Activated CD4-positive, alpha-beta memory T cell treated with anti-CD3 and anti-CD28 coated beads, Interleukin-2, amount 10 ng/mL, durations not matched to agents 7 days and 5 days (primary cell): Measurements from ENCODE around the gene TSGA10. TPM values are rescaled to one million over a fixed set of nuclear protein-coding genes. Genes with fewer than 3 reads are reported as not detected.
A peak's percentile ranks its signal among the peaks of the same experiment; 100 is the strongest.

ENCODE experiments used
- CTCF ChIA-PET: fragments of 350-600 bp; sonication (Branson Sonifier 250); formaldehyde crosslinking; loops from one replicate; lab custom pipeline; 2021; ENCODE audit warnings: antibody characterized with exemption, inconsistent platforms; lab: Charles Lee
- POLR2A ChIA-PET: fragments of 350-600 bp; sonication (Branson Sonifier 250); formaldehyde crosslinking; loops from one replicate; lab custom pipeline; 2021; ENCODE audit warnings: antibody characterized with exemption; lab: Charles Lee
- DNase-seq: peaks from one replicate; pipeline ENCODE4 v3.0.0-alpha.2; 2020
- H3K27ac Mint-ChIP-seq: one replicate; pipeline ENCODE4 v1.8.0; 2021; ENCODE audit warnings: mild to moderate bottlenecking, mixed read lengths
- H3K27me3 Mint-ChIP-seq: one replicate; pipeline ENCODE4 v1.8.0; 2021; ENCODE audit warnings: mixed read lengths
- H3K36me3 Mint-ChIP-seq: one replicate; pipeline ENCODE4 v1.8.0; 2021; ENCODE audit warnings: low read depth, mixed read lengths
- H3K4me1 Mint-ChIP-seq: one replicate; pipeline ENCODE4 v1.8.0; 2021; ENCODE audit warnings: mixed read lengths
- H3K4me3 Mint-ChIP-seq: one replicate; pipeline ENCODE4 v1.8.0; 2021; ENCODE audit warnings: mild to moderate bottlenecking, mixed read lengths
- H3K9me3 Mint-ChIP-seq: one replicate; pipeline ENCODE4 v1.8.0; 2021; ENCODE audit warnings: mixed read lengths
- total RNA-seq, 2 experiments: library from RNA; stranded (reverse); gene quantifications; one replicate each; pipeline ENCODE4 v1.2.3, GENCODE V29; 2021

TSGA10 gene
- total RNA-seq, 2 experiments from 2014 or later = 3.7 to 5.4 TPM

- peak within 1 kb of the TSS; percentile 97 for H3K4me3 Mint-ChIP-seq
- peaks cover 16% of the 10 kb centered on the region for H3K36me3 Mint-ChIP-seq
- POLR2A ChIA-PET = interaction anchor here (0.6 to 3.6 kb wide), 17 partner anchors 9 to 741 kb away, joined by 3 to 36 read pairs (median 3); partner anchors contain the start of genes C2orf15, EIF5B, LIPT1 and REV1
- no peaks in the 10 kb centered on the region for H3K9me3 Mint-ChIP-seq
- H3K4me1 Mint-ChIP-seq = peaks cover 46% of the 10 kb centered on the region
- peak; percentile 93 for DNase-seq
- CTCF ChIA-PET = interaction anchor here (0.6 to 2.2 kb wide), 12 partner anchors 12 to 1519 kb away, joined by 3 to 19 read pairs (median 6); partner anchors contain the start of genes C2orf15, EIF5B, LIPT1 and REV1
- H3K27me3 Mint-ChIP-seq = no peaks in the 10 kb centered on the region
- H3K27ac Mint-ChIP-seq = peak within 1 kb of the TSS; percentile 88
Measured at GRCh38 chr2:99180755-99181623, 26.2 kb upstream of the TSGA10 start, which contains the start of the genes MITD1 and MRPL30. Gene MITD1 (minus strand): TSS chr2:99181058. CDS start chr2:99180981, 77 bp downstream. Gene MRPL30 (plus strand): TSS chr2:99181184. CDS start chr2:99186204, 5,020 bp downstream.

- H3K27me3 Mint-ChIP-seq = no peaks in the 10 kb centered on the region
- no peak for DNase-seq
- H3K9me3 Mint-ChIP-seq = no peaks in the 10 kb centered on the region
- ChIA-PET POLR2A (no interaction called here), CTCF (interaction anchor here (0.5 kb wide), 1 partner anchor 334 kb away, joined by 3 read pairs; no protein-coding TSS in a partner anchor)
- H3K27ac Mint-ChIP-seq = no peak overlapping the region
- H3K4me3 Mint-ChIP-seq = no peak overlapping the region
- H3K4me1 Mint-ChIP-seq = peaks cover 29% of the 10 kb centered on the region
- peaks cover 55% of the 10 kb centered on the region for H3K36me3 Mint-ChIP-seq
Measured at GRCh38 chr2:99171377-99172140, 16.8 kb upstream of the TSGA10 start.

GRCh38 chr2:99169534-99169933, 14.8 kb upstream of the TSGA10 start:
- no peaks in the 10 kb centered on the region for H3K27me3 Mint-ChIP-seq
- no peak overlapping the region for H3K4me3 Mint-ChIP-seq
- H3K9me3 Mint-ChIP-seq = no peaks in the 10 kb centered on the region
- DNase-seq = no peak
- H3K36me3 Mint-ChIP-seq = peaks cover 68% of the 10 kb centered on the region
- H3K4me1 Mint-ChIP-seq = peaks cover 24% of the 10 kb centered on the region
- H3K27ac Mint-ChIP-seq = peak overlapping the region; percentile 9
- POLR2A ChIA-PET = interaction anchor here (1.0 to 2.4 kb wide), 3 partner anchors 11 to 14 kb away, joined by 4 to 15 read pairs (median 4); partner anchors contain the start of genes MITD1 and MRPL30
- CTCF ChIA-PET = interaction anchor here (0.6 to 3.3 kb wide), 4 partner anchors 9 to 321 kb away, joined by 3 to 23 read pairs (median 4); partner anchors contain the start of genes LIPT1, MITD1, MRPL30 and TSGA10

GRCh38 chr2:99166218-99166617, 11.5 kb upstream of the TSGA10 start:
- peaks cover 60% of the 10 kb centered on the region for H3K36me3 Mint-ChIP-seq
- H3K27me3 Mint-ChIP-seq = no peaks in the 10 kb centered on the region
- DNase-seq = no peak
- no peak overlapping the region for H3K4me3 Mint-ChIP-seq
- peak overlapping the region; percentile 41 for H3K27ac Mint-ChIP-seq
- no peaks in the 10 kb centered on the region for H3K9me3 Mint-ChIP-seq
- peaks cover 17% of the 10 kb centered on the region for H3K4me1 Mint-ChIP-seq
- ChIA-PET POLR2A (interaction anchor here (0.7 to 1.5 kb wide), 2 partner anchors 10 to 14 kb away, joined by 3 to 6 read pairs; partner anchors contain the start of genes MITD1 and MRPL30), CTCF (interaction anchor here (0.7 to 1.5 kb wide), 4 partner anchors 8 to 281 kb away, joined by 4 read pairs; no protein-coding TSS in a partner anchor)

- no peak overlapping the region for H3K27ac Mint-ChIP-seq
- peaks cover 31% of the 10 kb centered on the region for H3K36me3 Mint-ChIP-seq
- POLR2A ChIA-PET = no interaction called here
- H3K4me1 Mint-ChIP-seq = peaks cover 26% of the 10 kb centered on the region
- no peaks in the 10 kb centered on the region for H3K27me3 Mint-ChIP-seq
- no peak for DNase-seq
- no peak overlapping the region for H3K4me3 Mint-ChIP-seq
- no peaks in the 10 kb centered on the region for H3K9me3 Mint-ChIP-seq
- CTCF ChIA-PET = interaction anchor here (1.4 to 3.7 kb wide), 2 partner anchors 18 to 21 kb away, joined by 3 to 15 read pairs; partner anchors contain the start of genes C2orf15 and MITD1
Measured at GRCh38 chr2:99159594-99159993, 4.9 kb upstream of the TSGA10 start.

GRCh38 chr2:99158599-99158998, 3.9 kb upstream of the TSGA10 start:
- H3K4me3 Mint-ChIP-seq = no peak overlapping the region
- no peaks in the 10 kb centered on the region for H3K9me3 Mint-ChIP-seq
- H3K27ac Mint-ChIP-seq = no peak overlapping the region
- H3K36me3 Mint-ChIP-seq = peaks cover 24% of the 10 kb centered on the region
- H3K27me3 Mint-ChIP-seq = no peaks in the 10 kb centered on the region
- no peak for DNase-seq
- ChIA-PET POLR2A (interaction anchor here (1.6 to 4.7 kb wide), 2 partner anchors 11 to 17 kb away, joined by 4 to 32 read pairs; partner anchors contain the start of gene C2orf15), CTCF (interaction anchor here (0.7 to 4.5 kb wide), 6 partner anchors 7 to 322 kb away, joined by 3 to 23 read pairs (median 4); partner anchors contain the start of genes C2orf15 and MITD1)
- peaks cover 26% of the 10 kb centered on the region for H3K4me1 Mint-ChIP-seq

GRCh38 chr2:99156891-99157290, 2.1 kb upstream of the TSGA10 start:
- no peaks in the 10 kb centered on the region for H3K9me3 Mint-ChIP-seq
- no peak overlapping the region for H3K27ac Mint-ChIP-seq
- H3K36me3 Mint-ChIP-seq = peaks cover 19% of the 10 kb centered on the region
- peaks cover 26% of the 10 kb centered on the region for H3K4me1 Mint-ChIP-seq
- ChIA-PET CTCF (interaction anchor here (1.5 to 4.5 kb wide), 3 partner anchors 11 to 23 kb away, joined by 5 to 23 read pairs (median 15); partner anchors contain the start of gene MITD1), POLR2A (interaction anchor here (1.3 to 4.7 kb wide), 4 partner anchors 13 to 427 kb away, joined by 3 to 32 read pairs (median 4); partner anchors contain the start of gene C2orf15)
- no peaks in the 10 kb centered on the region for H3K27me3 Mint-ChIP-seq
- DNase-seq = no peak
- H3K4me3 Mint-ChIP-seq = no peak overlapping the region

- DNase-seq = no peak
- ChIA-PET CTCF (interaction anchor here (2.3 to 4.5 kb wide), 2 partner anchors 14 to 26 kb away, joined by 7 to 23 read pairs; no protein-coding TSS in a partner anchor), POLR2A (interaction anchor here (0.7 to 4.7 kb wide), 12 partner anchors 13 to 425 kb away, joined by 3 to 32 read pairs (median 4); partner anchors contain the start of genes C2orf15, MITD1, MRPL30 and TXNDC9)
- Mint-ChIP-seq H3K36me3 (peaks cover 14% of the 10 kb centered on the region), H3K4me1 (peaks cover 29% of the 10 kb centered on the region), H3K4me3 (no peak overlapping the region), H3K27me3 (no peaks in the 10 kb centered on the region), H3K27ac (peak overlapping the region; percentile 72), H3K9me3 (no peaks in the 10 kb centered on the region)
Measured at GRCh38 chr2:99153921-99154604, 679 bp downstream of the TSGA10 start.

- no peaks in the 10 kb centered on the region for H3K27me3 Mint-ChIP-seq
- no peaks in the 10 kb centered on the region for H3K9me3 Mint-ChIP-seq
- ChIA-PET POLR2A (interaction anchor here (1.2 to 2.1 kb wide), 2 partner anchors 12 to 28 kb away, joined by 3 to 5 read pairs; partner anchors contain the start of gene C2orf15), CTCF (no interaction called here)
- H3K4me1 Mint-ChIP-seq = peaks cover 24% of the 10 kb centered on the region
- no peak for DNase-seq
- no peak overlapping the region for H3K4me3 Mint-ChIP-seq
- no peak overlapping the region for H3K27ac Mint-ChIP-seq
- H3K36me3 Mint-ChIP-seq = peaks cover 9% of the 10 kb centered on the region
Measured at GRCh38 chr2:99152199-99152895, 2.4 kb downstream of the TSGA10 start.

GRCh38 chr2:99150706-99151105, 4.0 kb downstream of the TSGA10 start:
- POLR2A ChIA-PET = no interaction called here
- Mint-ChIP-seq H3K27ac (no peak overlapping the region), H3K27me3 (no peaks in the 10 kb centered on the region), H3K36me3 (no peaks in the 10 kb centered on the region), H3K9me3 (no peaks in the 10 kb centered on the region), H3K4me3 (no peak overlapping the region), H3K4me1 (peaks cover 9% of the 10 kb centered on the region)
- CTCF ChIA-PET = interaction anchor here (0.6 to 0.8 kb wide), 2 partner anchors 7 to 10 kb away, joined by 3 to 4 read pairs; partner anchors contain the start of gene C2orf15
- DNase-seq = no peak
